ENCODE data around the gene ASF1A. TPM values are rescaled to one million over a fixed set of nuclear protein-coding genes. Genes with fewer than 3 reads are reported as not detected.
"Not testable (repeated sequence)": the region's sequence is repeated elsewhere in the genome, so short reads cannot be mapped to it uniquely, and the experiment has no call there.

The ASF1A gene
- 54.6 and 56.8 TPM in 2 replicates for total RNA-seq (2014; rRNA removed; shearing (Covaris generic))
- 21.1 and 32.1 TPM in 2 replicates for polyA plus RNA-seq (2014; cell fraction: nucleus; rRNA removed)

- peak; percentile 95 for DNase-seq (ENCODE audit: extremely low read depth, low read depth)
These were observed at the start of gene ASF1A for GRCh38 chr6:118893807-118894424. TSS of gene ASF1A (plus strand) at chr6:118894152. CDS start at chr6:118894414, 262 bp downstream.

- DNase-seq (ENCODE audit: extremely low read depth, low read depth): no peak
These were observed 49.0 kb upstream of the ASF1A start for GRCh38 chr6:118844915-118845314.

- no peak for DNase-seq (ENCODE audit: extremely low read depth, low read depth)
These were observed 40.5 kb upstream of the ASF1A start for GRCh38 chr6:118853408-118853807.

- no peak for DNase-seq (ENCODE audit: extremely low read depth, low read depth)
These were observed 37.7 kb upstream of the ASF1A start for GRCh38 chr6:118856301-118856700.

GRCh38 chr6:118859517-118860064 lies 34.4 kb upstream of the ASF1A start:
- DNase-seq (ENCODE audit: extremely low read depth, low read depth): no peak

GRCh38 chr6:118860363-118860762 lies 33.6 kb upstream of the ASF1A start:
- no peak for DNase-seq (ENCODE audit: extremely low read depth, low read depth)

- DNase-seq (ENCODE audit: extremely low read depth, low read depth): no peak
These were observed 33.1 kb upstream of the ASF1A start for GRCh38 chr6:118860880-118861279.

GRCh38 chr6:118862443-118862842 lies 31.5 kb upstream of the ASF1A start:
- no peak for DNase-seq (ENCODE audit: extremely low read depth, low read depth)

- DNase-seq (ENCODE audit: extremely low read depth, low read depth): no peak
These were observed 29.4 kb upstream of the ASF1A start for GRCh38 chr6:118864341-118865099.

GRCh38 chr6:118865100-118865391 lies 28.9 kb upstream of the ASF1A start:
- DNase-seq (ENCODE audit: extremely low read depth, low read depth): no peak

GRCh38 chr6:118867181-118867580 lies 26.8 kb upstream of the ASF1A start:
- no peak for DNase-seq (ENCODE audit: extremely low read depth, low read depth)

- not testable (repeated sequence) for DNase-seq (ENCODE audit: extremely low read depth, low read depth)
These were observed 25.1 kb upstream of the ASF1A start for GRCh38 chr6:118868901-118869300.

- DNase-seq (ENCODE audit: extremely low read depth, low read depth): no peak
These were observed 24.6 kb upstream of the ASF1A start for GRCh38 chr6:118869350-118869749.

- DNase-seq (ENCODE audit: extremely low read depth, low read depth): no peak
These were observed 23.9 kb upstream of the ASF1A start for GRCh38 chr6:118869894-118870589.

GRCh38 chr6:118871331-118871730 lies 22.6 kb upstream of the ASF1A start:
- DNase-seq (ENCODE audit: extremely low read depth, low read depth): no peak

- no peak for DNase-seq (ENCODE audit: extremely low read depth, low read depth)
These were observed 21.6 kb upstream of the ASF1A start for GRCh38 chr6:118872318-118872717.

GRCh38 chr6:118872726-118873125 lies 21.2 kb upstream of the ASF1A start:
- DNase-seq (ENCODE audit: extremely low read depth, low read depth): no peak

GRCh38 chr6:118873239-118873638 lies 20.7 kb upstream of the ASF1A start:
- DNase-seq (ENCODE audit: extremely low read depth, low read depth): no peak

- DNase-seq (ENCODE audit: extremely low read depth, low read depth): no peak
These were observed 18.3 kb upstream of the ASF1A start for GRCh38 chr6:118875672-118876071.

GRCh38 chr6:118876198-118876597 lies 17.8 kb upstream of the ASF1A start:
- no peak for DNase-seq (ENCODE audit: extremely low read depth, low read depth)

- no peak for DNase-seq (ENCODE audit: extremely low read depth, low read depth)
These were observed 17.1 kb upstream of the ASF1A start for GRCh38 chr6:118876814-118877213.

All from NCI-H460 (cell line).